ENCODE data around the gene PRPF19. TPM values are rescaled to one million over a fixed set of nuclear protein-coding genes. Genes with fewer than 3 reads are reported as not detected.

Gene PRPF19
- total RNA-seq, 1 donor from 2014 or later = 136 TPM

DNA sequence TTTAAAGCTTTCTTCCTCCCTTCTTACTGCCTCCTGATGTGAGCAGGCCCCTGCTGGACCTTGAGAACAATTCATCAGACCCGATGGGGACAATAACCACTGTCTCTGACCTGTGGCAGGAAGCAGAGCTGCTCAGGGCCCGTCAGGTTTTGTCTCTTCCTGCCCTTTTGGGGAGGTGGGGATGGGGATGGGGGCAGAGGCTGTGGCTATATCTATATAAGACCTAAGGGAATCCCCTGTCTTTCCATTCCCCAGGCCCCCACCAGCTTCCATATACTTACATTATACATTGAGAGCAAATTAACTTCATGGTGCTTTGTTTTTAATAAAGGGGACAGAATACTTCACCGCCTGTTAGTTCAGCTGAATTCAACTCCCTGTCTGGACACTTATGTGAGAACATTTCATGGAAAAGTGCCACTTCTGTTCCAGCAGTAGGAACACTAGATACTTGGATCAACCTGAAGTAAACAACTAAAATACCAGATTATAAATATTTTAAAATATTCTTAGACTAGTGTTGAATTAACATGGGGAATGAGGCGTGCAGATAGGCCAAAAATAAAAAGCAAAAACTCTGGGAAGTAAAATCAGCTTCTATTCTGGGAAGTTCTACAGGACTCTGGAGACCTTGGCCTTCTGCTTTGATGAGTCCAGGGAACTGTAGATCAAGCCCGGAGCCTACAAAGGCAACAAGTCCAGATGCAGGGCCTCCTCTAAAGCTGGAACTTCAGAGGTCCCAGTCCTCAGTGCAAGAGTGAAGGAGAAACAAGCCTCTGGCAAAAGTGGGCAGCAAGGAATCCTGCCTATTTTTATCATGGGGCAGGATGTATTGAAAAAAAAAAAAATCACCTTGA lies 27.9 kb downstream of the PRPF19 start:
- intact Hi-C loops (cut with micrococcal nuclease) = no loop called here

DNA sequence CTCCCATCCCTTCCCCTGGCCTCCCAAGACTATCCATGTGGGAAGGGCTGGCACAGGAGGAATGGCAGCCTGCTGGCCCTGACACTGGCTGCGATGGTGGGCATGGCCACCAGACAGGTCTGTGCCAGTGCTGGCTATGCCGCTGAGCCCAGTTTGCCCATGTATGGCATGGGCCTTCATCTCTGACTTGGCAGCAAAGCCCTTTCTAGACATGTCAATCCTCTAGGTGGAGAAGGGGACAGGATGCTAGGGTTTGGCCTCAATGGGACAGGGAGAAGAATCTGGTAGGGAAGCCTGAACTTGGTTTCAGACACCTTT lies 30.3 kb downstream of the PRPF19 start:
- intact Hi-C loops (cut with micrococcal nuclease) = no loop called here

DNA sequence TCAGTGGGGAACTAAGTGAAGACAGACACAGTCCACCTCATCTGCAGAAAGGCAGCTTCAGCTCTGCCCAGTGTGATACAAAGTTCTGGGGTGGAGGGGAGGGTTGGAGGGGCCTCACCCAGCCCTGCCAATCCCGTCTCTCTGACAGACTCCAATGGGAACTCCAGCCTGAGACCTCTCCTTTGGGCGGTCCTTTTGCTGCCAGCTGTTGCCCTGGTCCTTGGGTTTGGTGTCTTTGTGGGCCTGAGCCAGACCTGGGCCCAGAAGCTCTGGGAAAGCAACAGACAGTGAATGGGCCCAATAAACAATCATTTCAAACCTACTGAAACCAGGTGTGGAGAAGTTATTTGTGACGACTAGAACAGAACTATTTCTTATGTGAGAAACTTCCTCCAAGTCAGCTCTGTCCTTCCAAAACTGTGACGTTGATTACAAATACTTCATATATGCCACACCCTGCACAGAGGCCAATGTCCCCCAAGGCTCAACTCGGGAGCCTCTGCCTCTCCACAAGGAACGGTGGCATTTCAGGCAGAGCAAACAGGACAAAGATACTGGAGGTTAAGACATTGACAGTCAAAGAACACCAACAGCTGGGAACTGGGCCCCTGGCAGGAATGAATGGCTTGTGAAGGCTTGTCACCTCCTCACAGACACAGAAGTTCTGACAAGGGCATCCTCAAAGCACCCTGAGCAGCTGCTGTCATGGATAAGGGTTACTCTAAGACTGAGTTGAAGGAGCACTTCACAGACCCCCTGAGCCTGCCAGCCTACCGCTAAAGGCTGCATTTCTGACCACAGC lies 30.8 kb downstream of the PRPF19 start:
- intact Hi-C loops (cut with micrococcal nuclease) = no loop called here

DNA sequence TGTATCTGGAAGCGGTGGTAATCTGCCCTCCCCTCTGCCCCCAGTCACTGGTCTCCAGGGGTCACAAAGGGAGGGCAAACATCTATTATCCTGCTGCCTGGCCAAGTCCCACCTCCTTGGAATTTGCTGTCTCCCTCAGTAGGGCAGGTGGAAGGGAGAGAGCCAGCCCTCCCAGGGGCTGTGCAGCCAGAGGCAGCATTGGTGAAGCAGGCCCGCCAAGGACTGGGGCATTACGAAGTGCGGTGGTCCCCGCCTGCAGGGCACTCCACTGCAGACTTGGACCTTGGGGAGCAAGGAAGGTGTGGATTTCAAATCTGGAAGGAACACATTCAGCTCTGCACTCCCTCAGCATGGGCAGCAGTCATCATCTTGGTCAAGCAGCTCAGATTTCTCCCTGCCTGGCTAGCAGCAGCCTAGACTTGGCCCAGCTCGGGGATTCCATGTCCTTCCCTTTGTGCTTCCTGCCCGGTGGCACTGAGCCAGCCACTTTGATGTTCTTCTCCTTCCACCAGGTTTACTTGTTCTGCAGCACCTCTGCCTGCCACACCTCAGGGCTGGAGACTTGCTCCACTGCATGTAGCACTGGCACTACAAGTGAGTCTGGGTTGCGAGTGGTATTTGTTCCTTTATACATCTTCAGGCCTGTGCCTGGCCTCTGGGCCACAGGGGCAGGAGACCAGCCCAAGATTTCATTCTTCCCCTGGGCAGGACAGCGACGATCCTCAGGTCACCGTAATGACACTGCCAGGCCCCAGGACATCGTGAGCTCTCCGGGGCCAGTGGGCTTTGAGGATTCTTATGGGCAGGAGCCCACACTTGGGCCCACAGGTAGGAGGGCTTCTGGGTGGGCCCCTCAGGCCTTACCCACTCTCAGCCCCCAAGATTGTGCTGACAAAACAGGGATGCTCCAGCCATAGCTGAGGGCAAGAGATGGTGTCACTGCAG lies 31.7 kb downstream of the PRPF19 start:
- intact Hi-C loops (cut with micrococcal nuclease) = no loop called here

DNA sequence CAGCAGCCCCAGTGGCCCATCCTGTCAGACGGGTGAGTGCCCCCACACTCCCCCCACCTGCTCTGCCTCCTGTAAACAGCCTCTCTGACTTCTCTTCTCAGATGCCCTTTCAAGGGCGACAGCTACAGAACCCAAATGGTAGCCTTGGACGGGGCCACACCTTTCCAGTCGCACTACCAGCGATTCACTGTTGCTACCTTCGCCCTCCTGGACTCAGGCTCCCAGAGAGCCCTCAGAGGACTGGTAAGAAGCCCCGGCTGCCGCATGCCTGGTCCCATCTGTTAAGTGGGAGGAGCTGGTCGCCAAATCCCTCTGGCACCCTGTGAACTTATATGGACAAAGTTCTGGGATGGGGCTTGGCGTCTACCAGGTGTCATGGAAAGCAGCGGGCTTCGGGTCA lies 32.9 kb downstream of the PRPF19 start:
- intact Hi-C loops (cut with micrococcal nuclease) = no loop called here

DNA sequence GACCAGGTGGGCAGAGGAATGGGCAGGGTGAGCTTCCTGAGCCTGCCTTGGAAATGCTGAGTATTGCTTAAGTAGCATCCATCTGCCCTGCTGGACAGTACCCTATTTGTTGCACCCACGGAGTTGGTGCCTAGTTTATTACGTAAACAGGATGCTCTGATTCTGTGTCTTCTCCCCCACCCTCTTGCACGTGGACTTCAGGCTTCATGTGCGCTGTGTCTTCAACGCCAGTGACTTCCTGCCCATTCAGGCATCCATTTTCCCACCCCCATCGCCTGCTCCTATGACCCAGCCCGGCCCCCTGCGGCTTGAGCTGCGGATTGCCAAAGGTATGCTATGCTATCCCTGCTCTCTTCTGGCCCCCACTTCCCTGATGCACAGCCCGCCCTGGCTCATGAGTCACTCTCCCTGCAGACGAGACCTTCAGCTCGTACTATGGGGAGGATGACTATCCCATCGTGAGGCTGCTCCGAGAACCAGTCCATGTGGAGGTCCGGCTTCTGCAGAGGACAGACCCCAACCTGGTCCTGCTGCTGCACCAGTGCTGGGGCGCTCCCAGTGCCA lies 33.3 kb downstream of the PRPF19 start:
- intact Hi-C loops (cut with micrococcal nuclease) = no loop called here

DNA sequence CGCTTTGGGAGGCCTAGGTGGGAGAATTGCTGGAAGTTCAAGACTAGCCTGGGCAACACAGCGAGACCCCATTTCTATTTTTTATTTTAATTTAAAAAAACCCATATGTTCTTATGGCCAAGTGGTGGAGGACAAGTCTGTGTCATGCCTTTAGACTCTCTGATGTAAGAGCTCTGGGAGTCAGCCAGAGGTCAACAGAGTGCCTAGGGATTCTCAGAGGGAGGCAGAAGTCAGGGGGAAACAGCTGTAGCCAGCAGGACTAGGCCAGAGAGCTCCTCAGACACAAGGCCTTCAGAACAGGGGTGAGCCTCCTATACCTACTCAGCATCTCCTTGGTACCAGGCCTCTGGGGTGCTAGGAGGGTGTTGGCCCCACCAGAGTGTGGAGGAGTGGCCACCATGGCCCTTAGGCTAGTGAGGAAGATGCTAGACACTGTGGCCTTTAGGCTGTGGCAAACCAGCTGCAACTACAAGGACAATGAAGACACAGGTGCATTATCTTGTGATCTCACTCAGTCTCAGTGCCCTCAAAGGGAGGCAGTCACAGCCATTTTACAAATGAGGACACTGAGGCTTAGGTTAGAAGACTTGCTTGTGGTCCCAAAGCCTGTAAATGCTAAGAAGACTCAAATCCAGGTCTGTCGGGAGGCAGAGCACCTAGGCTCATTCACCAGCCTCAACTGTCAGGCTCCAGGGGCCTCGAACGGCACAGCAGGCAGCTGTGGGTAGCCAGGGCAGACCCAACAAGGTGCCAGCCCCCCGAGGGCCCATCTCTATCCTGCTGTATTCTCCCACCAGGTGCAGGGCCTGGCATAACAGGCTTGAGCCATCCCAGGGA lies 34.0 kb downstream of the PRPF19 start:
- intact Hi-C loops (cut with micrococcal nuclease) = no loop called here

DNA sequence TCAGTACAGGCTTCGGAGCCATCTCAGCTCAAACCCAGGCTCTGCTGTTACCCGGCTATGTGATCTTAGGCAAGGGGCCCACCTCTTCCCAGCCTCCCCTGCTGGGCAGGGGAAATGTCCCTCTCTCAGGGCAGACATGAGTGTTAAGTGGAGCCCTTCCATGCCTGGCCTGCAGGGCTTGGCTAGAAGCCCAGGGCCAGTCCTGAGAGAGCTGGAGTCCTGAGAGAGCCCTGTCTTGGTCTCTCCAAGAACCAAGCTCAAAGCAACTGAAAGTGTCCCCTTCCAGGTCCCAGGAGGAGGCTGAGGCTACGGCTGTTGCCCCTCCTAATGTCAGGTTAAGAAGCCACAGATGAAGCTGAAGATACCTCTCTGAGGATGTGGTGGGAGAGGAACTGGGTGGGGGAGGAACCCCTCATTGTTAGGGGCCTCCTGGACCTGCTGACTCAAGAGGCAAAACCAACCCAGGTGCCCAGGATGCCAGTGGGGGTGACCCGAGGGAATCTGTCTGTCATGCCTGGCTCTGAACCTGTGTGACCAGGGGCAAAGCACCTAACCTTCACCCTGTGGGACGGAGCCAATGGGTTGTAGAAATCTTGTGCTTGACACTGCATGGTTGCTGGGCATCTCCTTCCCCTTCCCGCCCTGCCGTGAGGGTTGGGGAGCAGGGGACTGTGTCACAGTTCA lies 34.9 kb downstream of the PRPF19 start:
- intact Hi-C loops (cut with micrococcal nuclease) = no loop called here

DNA sequence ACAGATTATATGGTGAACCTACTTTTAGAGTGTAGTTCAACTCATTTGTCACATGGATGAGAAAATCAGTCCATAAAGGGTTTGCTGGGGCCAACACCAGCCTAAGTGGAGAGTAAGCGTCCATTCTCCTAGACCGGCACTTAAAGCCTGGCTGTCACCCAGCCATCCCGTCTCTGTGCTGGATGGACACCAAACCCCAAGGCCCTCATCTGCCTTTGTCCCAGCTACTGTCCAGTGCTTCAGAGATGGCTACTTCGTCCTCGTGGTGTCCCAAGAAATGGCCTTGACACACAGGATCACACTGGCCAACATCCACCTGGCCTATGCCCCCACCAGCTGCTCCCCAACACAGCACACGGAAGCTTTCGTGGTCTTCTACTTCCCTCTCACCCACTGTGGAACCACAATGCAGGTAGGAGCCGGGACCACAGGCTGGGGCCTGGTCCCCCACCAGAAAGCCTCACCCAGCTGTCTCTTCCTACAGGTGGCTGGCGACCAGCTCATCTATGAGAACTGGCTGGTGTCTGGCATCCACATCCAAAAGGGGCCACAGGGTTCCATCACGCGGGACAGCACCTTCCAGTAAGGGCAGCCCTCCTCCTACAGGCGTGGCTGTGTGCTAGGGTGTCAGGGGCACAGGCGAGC lies 35.5 kb downstream of the PRPF19 start:
- intact Hi-C loops (cut with micrococcal nuclease) = no loop called here

DNA sequence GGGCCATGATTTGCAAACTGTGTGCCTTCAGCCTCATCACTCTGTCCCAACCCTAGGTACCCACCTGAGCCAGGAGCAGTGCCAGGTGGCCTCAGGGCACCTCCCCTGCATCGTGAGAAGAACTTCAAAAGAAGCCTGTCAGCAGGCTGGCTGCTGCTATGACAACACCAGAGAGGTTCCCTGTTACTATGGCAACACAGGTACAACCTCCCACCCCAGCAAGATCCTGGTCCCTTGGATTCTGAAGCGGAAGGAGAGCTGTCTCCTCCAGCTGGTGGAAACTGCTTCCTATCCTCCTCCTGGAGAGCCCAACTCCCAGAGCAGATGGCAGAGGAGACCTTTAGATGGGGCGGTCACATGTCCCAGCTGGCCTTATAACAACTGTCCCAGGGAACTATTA lies 36.1 kb downstream of the PRPF19 start:
- intact Hi-C loops (cut with micrococcal nuclease) = no loop called here

DNA sequence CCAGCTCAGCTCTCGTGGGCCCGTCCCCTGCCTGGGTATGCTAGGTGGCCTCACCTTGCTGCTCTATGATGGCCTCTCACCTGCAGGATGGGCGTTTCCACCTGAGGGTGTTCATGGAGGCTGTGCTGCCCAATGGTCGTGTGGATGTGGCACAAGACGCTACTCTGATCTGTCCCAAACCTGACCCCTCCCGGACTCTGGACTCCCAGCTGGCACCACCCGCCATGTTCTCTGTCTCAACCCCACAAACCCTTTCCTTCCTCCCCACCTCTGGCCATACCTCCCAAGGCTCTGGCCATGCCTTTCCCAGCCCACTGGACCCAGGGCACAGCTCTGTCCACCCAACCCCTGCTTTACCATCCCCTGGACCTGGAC lies 36.9 kb downstream of the PRPF19 start:
- intact Hi-C loops (cut with micrococcal nuclease) = no loop called here

DNA sequence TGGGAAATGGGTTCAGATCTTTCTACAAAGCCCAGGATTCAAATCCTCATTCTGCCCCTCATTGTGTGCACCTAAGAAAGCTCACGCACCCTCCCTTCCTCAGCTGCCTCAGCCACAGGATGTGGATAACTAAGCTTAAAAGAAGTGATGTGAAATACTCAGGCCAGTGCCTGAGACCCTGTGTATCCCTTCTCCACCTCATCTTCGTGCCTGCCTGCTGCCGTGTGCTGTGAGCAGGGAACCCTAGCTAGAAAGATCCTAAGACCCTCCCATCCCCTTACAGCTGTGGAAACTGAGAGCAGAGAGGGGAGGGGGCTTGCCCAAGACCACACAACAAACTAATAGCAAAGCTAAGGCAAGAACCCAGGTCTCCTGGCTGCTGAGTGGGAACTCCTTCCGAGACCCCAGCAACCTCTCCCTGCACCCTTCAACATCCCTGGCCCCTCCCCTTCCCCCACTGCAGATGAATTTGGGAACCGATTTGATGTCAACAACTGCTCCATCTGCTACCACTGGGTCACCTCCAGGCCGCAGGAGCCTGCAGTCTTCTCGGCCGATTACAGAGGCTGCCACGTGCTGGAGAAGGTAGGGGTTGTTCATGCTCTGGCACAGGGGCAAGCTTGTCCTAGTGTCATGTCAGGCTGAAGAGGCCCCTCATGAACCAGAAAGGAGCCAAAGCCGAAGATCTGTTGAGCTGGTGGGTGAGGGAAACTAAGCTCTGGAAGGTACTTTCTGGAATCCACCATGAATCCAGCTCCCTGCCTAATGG lies 37.5 kb downstream of the PRPF19 start:
- intact Hi-C loops (cut with micrococcal nuclease) = no loop called here

DNA sequence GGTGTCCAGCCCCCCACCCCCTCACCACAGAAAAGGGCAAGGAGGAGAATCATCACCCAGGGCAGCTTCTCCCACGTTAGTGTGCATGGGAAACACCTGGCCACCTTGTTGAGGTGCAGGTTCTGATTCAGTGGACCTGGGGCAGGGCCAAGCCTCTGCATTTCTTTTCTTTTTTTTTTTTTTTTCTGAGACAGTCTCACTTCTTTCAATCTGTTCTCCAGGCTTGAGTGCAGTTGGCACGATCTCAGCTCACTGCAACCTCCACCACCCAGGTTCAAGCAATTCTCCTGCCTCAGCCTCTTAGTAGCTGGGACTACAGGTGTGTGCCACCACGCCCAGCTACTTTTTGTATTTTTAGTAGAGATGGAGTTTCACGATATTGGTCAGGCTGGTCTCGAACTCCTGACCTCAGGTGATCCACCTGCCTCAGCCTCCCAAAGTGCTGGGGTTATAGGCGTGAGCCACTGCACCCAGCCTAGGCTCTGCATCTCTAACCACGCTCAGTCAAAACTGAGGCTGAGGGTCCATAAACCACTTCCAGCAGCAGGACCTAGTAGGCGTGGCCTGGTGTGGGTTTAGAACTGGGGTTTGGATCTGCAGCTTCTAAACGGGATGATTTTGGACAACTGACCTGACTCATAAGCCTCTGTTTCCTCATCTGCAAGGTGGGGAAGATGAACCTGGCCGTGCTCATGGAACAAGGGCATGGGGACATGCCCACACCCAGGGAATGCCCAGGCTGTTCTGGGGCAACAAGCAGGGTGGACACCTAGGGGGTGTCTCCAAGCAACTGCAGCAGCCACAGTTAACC lies 38.3 kb downstream of the PRPF19 start:
- intact Hi-C loops (cut with micrococcal nuclease) = no loop called here

DNA sequence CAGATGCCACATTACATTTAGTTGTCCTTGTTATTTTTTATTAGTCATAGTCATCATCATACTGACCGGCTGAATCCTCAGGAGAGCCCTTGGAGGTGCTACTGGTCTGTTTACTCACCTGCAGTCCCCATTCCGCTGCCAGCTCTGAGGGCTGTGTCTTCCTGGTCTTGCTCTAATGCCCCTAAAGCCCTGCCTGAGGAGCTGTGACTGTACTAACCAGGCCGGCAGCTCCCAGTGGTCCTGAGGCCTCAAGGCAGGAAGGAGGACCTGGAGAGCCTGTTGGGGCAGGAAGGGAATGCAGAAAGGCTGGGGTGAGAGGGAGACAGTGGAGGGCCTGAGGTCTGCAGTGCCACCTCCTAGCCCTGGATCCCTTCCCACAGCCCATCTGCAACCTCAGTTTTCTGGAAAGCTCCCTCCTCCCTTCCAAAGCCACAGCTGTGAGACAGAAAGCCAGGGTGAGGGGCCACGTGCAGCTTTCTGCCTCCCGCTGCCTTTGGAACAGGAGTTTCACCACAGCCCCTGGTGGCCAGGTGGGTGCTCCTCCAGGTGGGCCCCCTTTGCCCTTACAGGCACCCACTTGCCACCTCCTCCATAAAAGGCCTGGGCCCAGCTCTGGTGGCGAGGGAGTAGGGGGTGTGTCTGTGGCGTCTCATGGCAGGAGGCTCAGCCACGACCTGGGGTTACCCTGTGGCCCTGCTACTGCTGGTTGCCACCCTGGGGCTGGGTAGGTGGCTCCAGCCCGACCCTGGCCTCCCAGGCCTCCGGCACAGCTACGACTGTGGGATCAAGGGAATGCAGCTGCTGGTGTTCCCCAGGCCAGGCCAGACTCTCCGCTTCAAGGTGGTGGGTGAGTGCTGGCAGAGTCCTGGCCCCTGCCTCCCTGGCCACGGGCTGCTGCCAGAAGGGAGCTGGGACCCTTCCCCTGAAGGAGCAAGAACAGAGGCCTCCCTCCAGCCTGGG lies 39.2 kb downstream of the PRPF19 start, which contains the start of gene ZP1:
Gene ZP1, plus strand, starts transcription at position 632 of the 960 bp plus-strand sequence. Its CDS starts 20 bp downstream, at position 652.
- intact Hi-C loops (cut with micrococcal nuclease) = no loop called here

DNA sequence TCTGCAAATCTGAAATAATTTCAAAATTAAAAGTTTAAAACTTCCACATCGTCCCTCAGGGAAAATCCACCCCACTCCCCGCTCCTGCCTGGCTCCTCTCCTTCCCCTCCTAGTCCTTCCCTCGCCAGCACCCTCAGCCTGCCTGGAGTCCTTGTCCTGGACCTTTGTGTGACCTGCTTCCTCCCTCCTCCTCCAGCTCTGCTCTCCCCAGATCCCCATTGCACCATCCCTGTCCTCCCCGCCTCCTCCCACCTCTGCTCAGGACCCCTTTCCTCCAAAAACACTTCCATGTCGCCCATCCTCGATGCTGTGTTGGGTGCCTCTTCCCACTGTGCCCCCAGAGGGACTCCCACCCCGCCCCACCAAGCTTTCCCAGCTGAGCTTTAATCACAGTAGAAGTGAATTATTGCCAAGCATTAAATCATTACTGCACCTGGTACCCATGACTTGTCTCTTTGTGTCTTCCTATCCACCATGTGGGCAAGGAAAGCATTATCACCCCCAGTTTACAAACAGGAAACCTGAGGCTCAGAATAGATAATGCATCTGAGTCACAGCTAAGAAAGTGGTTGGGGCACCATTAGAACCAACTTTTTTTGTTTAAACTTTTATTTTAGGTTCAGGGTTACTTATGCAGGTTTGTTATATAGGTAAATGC lies 41.4 kb downstream of the PRPF19 start:
- intact Hi-C loops (cut with micrococcal nuclease) = no loop called here
